T-helper 17 cell (primary cell): ENCODE results near the gene OPA3. TPM values are rescaled to one million over a fixed set of nuclear protein-coding genes. Genes with fewer than 3 reads are reported as not detected.

Experiments
- ATAC-seq: fragments of 150-1000 bp; cut with Tn5 transposase; 2 replicates; pipeline ENCODE4 v1.10.0; 2021; ENCODE audit warnings: mild to moderate bottlenecking, moderate library complexity
- DNase-seq, 3 donors: peaks; one replicate each; pipeline versions ENCODE4 v3.0.0 to v3.0.0-alpha.2; 2020 to 2021
- H3K9me3 ChIP-seq: one replicate; pipeline ENCODE4 v1.7.0; 2013; ENCODE audit warnings: low read length, mild to moderate bottlenecking; ENCODE audit not compliant: control insufficient read depth, poor library complexity, severe bottlenecking
- H3K27ac Mint-ChIP-seq: one replicate; pipeline ENCODE4 v1.8.0; 2022; ENCODE audit warnings: mild to moderate bottlenecking, moderate library complexity, mixed read lengths
- H3K27me3 Mint-ChIP-seq: one replicate; pipeline ENCODE4 v1.8.0; 2022; ENCODE audit warnings: mixed read lengths
- H3K36me3 Mint-ChIP-seq: one replicate; pipeline ENCODE4 v1.8.0; 2022; ENCODE audit warnings: low read depth, mixed read lengths
- H3K4me1 Mint-ChIP-seq: one replicate; pipeline ENCODE4 v1.8.0; 2022; ENCODE audit warnings: mild to moderate bottlenecking, mixed read lengths
- H3K4me3 Mint-ChIP-seq: one replicate; pipeline ENCODE4 v1.8.0; 2022; ENCODE audit warnings: mild to moderate bottlenecking, moderate library complexity, mixed read lengths
- total RNA-seq, 4 donors: library from RNA in 2 of 4; stranded (reverse) in 2 of 4; gene quantifications; one replicate each; pipeline ENCODE4 v1.2.3 and lab custom pipeline; 2022 to 2026

The OPA3 gene
- total RNA-seq, 2 donors from 2014 or later: 8.3 to 9.4 TPM

GRCh38 chr19:45506989-45507871 is 77.4 kb downstream of the OPA3 start, which contains the start of gene VASP:
VASP (plus strand) TSS chr19:45507479; CDS start chr19:45507772, 293 bp downstream.
- H3K27me3 Mint-ChIP-seq: no peaks in the 10 kb centered on the region
- H3K27ac Mint-ChIP-seq: peak within 1 kb of the TSS; percentile 92
- H3K4me3 Mint-ChIP-seq: peak within 1 kb of the TSS; percentile 97
- ATAC-seq (peak; percentile 73), DNase-seq (peak; percentile 80 to 85 (median 84))
- no peaks in the 10 kb centered on the region for H3K9me3 ChIP-seq
- peaks cover 3% of the 10 kb centered on the region for H3K36me3 Mint-ChIP-seq
- peaks cover 23% of the 10 kb centered on the region for H3K4me1 Mint-ChIP-seq

GRCh38 chr19:45506246-45506988 is 78.2 kb downstream of the OPA3 start:
- H3K36me3 Mint-ChIP-seq: peaks cover 3% of the 10 kb centered on the region
- peaks cover 23% of the 10 kb centered on the region for H3K4me1 Mint-ChIP-seq

GRCh38 chr19:45505996-45506245 is 78.7 kb downstream of the OPA3 start:
- H3K4me1 Mint-ChIP-seq: peaks cover 23% of the 10 kb centered on the region
- no peak for ATAC-seq
- H3K36me3 Mint-ChIP-seq: peaks cover 4% of the 10 kb centered on the region
- H3K4me3 Mint-ChIP-seq: peak overlapping the region; percentile 93
- no peak for DNase-seq
- no peaks in the 10 kb centered on the region for H3K27me3 Mint-ChIP-seq
- no peaks in the 10 kb centered on the region for H3K9me3 ChIP-seq
- peak overlapping the region; percentile 92 for H3K27ac Mint-ChIP-seq

More at GRCh38 chr19:45506246-45506988, 78.2 kb downstream of the OPA3 start:
- no peaks in the 10 kb centered on the region for H3K9me3 ChIP-seq
- no peaks in the 10 kb centered on the region for H3K27me3 Mint-ChIP-seq
- ATAC-seq (peak; percentile 84), DNase-seq (peak; percentile 92 to 96 (median 94))
- peak overlapping the region; percentile 92 for H3K27ac Mint-ChIP-seq
- H3K4me3 Mint-ChIP-seq: peak overlapping the region; percentile 93

GRCh38 chr19:45505151-45505995 is 79.2 kb downstream of the OPA3 start:
- ATAC-seq: no peak
- Mint-ChIP-seq H3K4me3 (peak overlapping the region; percentile 93), H3K36me3 (peaks cover 4% of the 10 kb centered on the region), H3K27me3 (no peaks in the 10 kb centered on the region), H3K4me1 (peaks cover 21% of the 10 kb centered on the region), H3K27ac (peak overlapping the region; percentile 92)
- no peaks in the 10 kb centered on the region for H3K9me3 ChIP-seq
- no peak for DNase-seq

GRCh38 chr19:45503909-45504308 is 80.7 kb downstream of the OPA3 start:
- ATAC-seq: no peak
- no peaks in the 10 kb centered on the region for H3K27me3 Mint-ChIP-seq

GRCh38 chr19:45502111-45502510 is 82.5 kb downstream of the OPA3 start:
- Mint-ChIP-seq H3K4me3 (no peak overlapping the region), H3K4me1 (peaks cover 28% of the 10 kb centered on the region), H3K27me3 (no peaks in the 10 kb centered on the region), H3K36me3 (peaks cover 2% of the 10 kb centered on the region), H3K27ac (no peak overlapping the region)
- H3K9me3 ChIP-seq: no peaks in the 10 kb centered on the region
- no peak for DNase-seq
- no peak for ATAC-seq

More at GRCh38 chr19:45503909-45504308, 80.7 kb downstream of the OPA3 start:
- no peak overlapping the region for H3K27ac Mint-ChIP-seq
- H3K9me3 ChIP-seq: no peaks in the 10 kb centered on the region
- no peak for DNase-seq
- H3K4me3 Mint-ChIP-seq: no peak overlapping the region
- peaks cover 19% of the 10 kb centered on the region for H3K4me1 Mint-ChIP-seq
- peaks cover 3% of the 10 kb centered on the region for H3K36me3 Mint-ChIP-seq

- Mint-ChIP-seq H3K4me1 (peaks cover 31% of the 10 kb centered on the region), H3K36me3 (peaks cover 2% of the 10 kb centered on the region), H3K27me3 (no peaks in the 10 kb centered on the region), H3K4me3 (no peak overlapping the region), H3K27ac (no peak overlapping the region)
- no peaks in the 10 kb centered on the region for H3K9me3 ChIP-seq
- no peak for DNase-seq
- ATAC-seq: no peak
Observed at GRCh38 chr19:45501730-45502014, 82.9 kb downstream of the OPA3 start.

GRCh38 chr19:45500918-45501729 is 83.5 kb downstream of the OPA3 start:
- Mint-ChIP-seq H3K27ac (no peak overlapping the region), H3K4me3 (no peak overlapping the region), H3K27me3 (no peaks in the 10 kb centered on the region), H3K4me1 (peaks cover 31% of the 10 kb centered on the region), H3K36me3 (peaks cover 2% of the 10 kb centered on the region)
- ATAC-seq (no peak), DNase-seq (no peak)
- no peaks in the 10 kb centered on the region for H3K9me3 ChIP-seq

- H3K4me1 Mint-ChIP-seq: peaks cover 33% of the 10 kb centered on the region
- H3K9me3 ChIP-seq: no peaks in the 10 kb centered on the region
- peak; percentile 19 for ATAC-seq
- H3K36me3 Mint-ChIP-seq: peaks cover 2% of the 10 kb centered on the region
- DNase-seq: peak; percentile 35 to 59 (median 48)
- H3K4me3 Mint-ChIP-seq: peak overlapping the region; percentile 61
- peak overlapping the region; percentile 34 for H3K27ac Mint-ChIP-seq
- peaks cover 4% of the 10 kb centered on the region for H3K27me3 Mint-ChIP-seq
Observed at GRCh38 chr19:45499196-45500180, 85.1 kb downstream of the OPA3 start.

- H3K27ac Mint-ChIP-seq: peak within 1 kb of the TSS; percentile 67
- H3K9me3 ChIP-seq: no peaks in the 10 kb centered on the region
- ATAC-seq: peak; percentile 66
- H3K4me3 Mint-ChIP-seq: peak within 1 kb of the TSS; percentile 95
- peak; percentile 50 to 55 (median 52) for DNase-seq
- H3K4me1 Mint-ChIP-seq: peaks cover 33% of the 10 kb centered on the region
- H3K36me3 Mint-ChIP-seq: peaks cover 2% of the 10 kb centered on the region
- H3K27me3 Mint-ChIP-seq: peaks cover 4% of the 10 kb centered on the region
Observed at GRCh38 chr19:45498411-45499195, 86.0 kb downstream of the OPA3 start, which contains the start of gene PPM1N. PPM1N (plus strand) TSS chr19:45498443; CDS start chr19:45498473, 30 bp downstream.

- Mint-ChIP-seq H3K4me1 (peaks cover 37% of the 10 kb centered on the region), H3K36me3 (peaks cover 2% of the 10 kb centered on the region), H3K4me3 (peak overlapping the region; percentile 95), H3K27me3 (peaks cover 4% of the 10 kb centered on the region), H3K27ac (peak overlapping the region; percentile 67)
- ATAC-seq: no peak
- no peaks in the 10 kb centered on the region for H3K9me3 ChIP-seq
- no peak for DNase-seq
Observed at GRCh38 chr19:45497791-45498190, 86.8 kb downstream of the OPA3 start.
